H9 (cell line): Measurements from ENCODE around the gene FANCF. TPM values are rescaled to one million over a fixed set of nuclear protein-coding genes. Genes with fewer than 3 reads are reported as not detected.

ENCODE experiments used
- DNase-seq: peaks from one replicate; pipeline ENCODE4 v3.0.0-alpha.2; 2017
- H2AFZ ChIP-seq: one replicate; pipeline ENCODE4 v1.6.1; 2013; ENCODE audit warnings: mild to moderate bottlenecking, low read length, control low read depth, moderate library complexity
- H2AK5ac ChIP-seq: 2 replicates; pipeline ENCODE4 v1.6.1; 2013; ENCODE audit warnings: low read length, control low read depth, mixed read lengths; ENCODE audit not compliant: insufficient read length
- H2BK120ac ChIP-seq: one replicate; pipeline ENCODE4 v1.6.1; 2013; ENCODE audit warnings: low read depth, mild to moderate bottlenecking, low read length, control low read depth, inconsistent platforms; ENCODE audit not compliant: poor library complexity, severe bottlenecking
- H2BK12ac ChIP-seq: 2 replicates; pipeline ENCODE4 v1.6.1; 2013; ENCODE audit warnings: low read length, control low read depth, mixed read lengths, low read depth; ENCODE audit not compliant: insufficient read length
- H2BK15ac ChIP-seq: 2 replicates; pipeline ENCODE4 v1.6.1; 2013; ENCODE audit warnings: low read depth, low read length, control low read depth
- H2BK20ac ChIP-seq: one replicate; pipeline ENCODE4 v1.6.1; 2013; ENCODE audit warnings: low read depth, mild to moderate bottlenecking, low read length, control low read depth, inconsistent platforms; ENCODE audit not compliant: poor library complexity, severe bottlenecking
- H2BK5ac ChIP-seq: 2 replicates; pipeline ENCODE4 v1.6.1; 2013; ENCODE audit warnings: low read length, control low read depth, mixed read lengths; ENCODE audit not compliant: insufficient read length
- H3K14ac ChIP-seq: 2 replicates; pipeline ENCODE4 v1.6.1; 2013; ENCODE audit warnings: low read length, control low read depth; ENCODE audit not compliant: insufficient read depth
- H3K18ac ChIP-seq: 2 replicates; pipeline ENCODE4 v1.6.1; 2013; ENCODE audit warnings: low read depth, mild to moderate bottlenecking, mixed read lengths, low read length, control low read depth; ENCODE audit not compliant: insufficient read length
- H3K23ac ChIP-seq: 2 replicates; pipeline ENCODE4 v1.6.1; 2013; ENCODE audit warnings: low read length, control low read depth, mixed read lengths, low read depth; ENCODE audit not compliant: insufficient read length
- H3K23me2 ChIP-seq: 2 replicates; pipeline ENCODE4 v1.6.1; 2013; ENCODE audit warnings: low read depth, mild to moderate bottlenecking, mixed read lengths, low read length, control low read depth; ENCODE audit not compliant: insufficient read length, poor library complexity, severe bottlenecking
- H3K27ac ChIP-seq: 2 replicates; pipeline ENCODE4 v1.5.1; 2013; ENCODE audit warnings: low read length, control low read depth, mixed read lengths, low read depth; ENCODE audit not compliant: insufficient read length
- H3K27me3 ChIP-seq: 2 replicates; pipeline ENCODE4 v1.6.1; 2013; ENCODE audit warnings: low read length, control low read depth, inconsistent platforms; ENCODE audit not compliant: insufficient read depth
- H3K4ac ChIP-seq: 2 replicates; pipeline ENCODE4 v1.6.1; 2013; ENCODE audit warnings: low read depth, mild to moderate bottlenecking, control low read depth, inconsistent platforms, low read length, moderate library complexity
- H3K4me1 ChIP-seq: 2 replicates; pipeline ENCODE4 v1.6.1; 2013; ENCODE audit warnings: low read length, control low read depth, inconsistent platforms; ENCODE audit not compliant: insufficient read depth
- H3K4me2 ChIP-seq: 2 replicates; pipeline ENCODE4 v1.6.1; 2013; ENCODE audit warnings: low read length, control low read depth, mixed read lengths; ENCODE audit not compliant: insufficient read length, insufficient read depth
- H3K56ac ChIP-seq: 2 replicates; pipeline ENCODE4 v1.6.1; 2013; ENCODE audit warnings: low read depth, mild to moderate bottlenecking, mixed read lengths, low read length, control low read depth; ENCODE audit not compliant: insufficient read length
- H3K79me1 ChIP-seq: 2 replicates; pipeline ENCODE4 v1.6.1; 2013; ENCODE audit warnings: low read depth, mild to moderate bottlenecking, moderate library complexity, low read length, control low read depth, inconsistent platforms; ENCODE audit not compliant: insufficient read depth, poor library complexity, severe bottlenecking
- H3K79me2 ChIP-seq: 2 replicates; pipeline ENCODE4 v1.6.1; 2013; ENCODE audit warnings: low read length, control low read depth, inconsistent platforms; ENCODE audit not compliant: insufficient read depth
- H3K9ac ChIP-seq: 2 replicates; pipeline ENCODE4 v1.6.1; 2013; ENCODE audit warnings: low read length, control low read depth, mixed read lengths; ENCODE audit not compliant: insufficient read length; ENCODE audit errors: extremely low read depth
- H3K9me3 ChIP-seq: one replicate; pipeline ENCODE4 v1.6.1; 2013; ENCODE audit warnings: low read depth, low read length, inconsistent platforms; ENCODE audit not compliant: control insufficient read depth
- H3T11ph ChIP-seq: one replicate; pipeline ENCODE4 v1.6.1; 2013; ENCODE audit warnings: mild to moderate bottlenecking, low read length, control low read depth, inconsistent platforms
- H4K20me1 ChIP-seq: one replicate; pipeline ENCODE4 v1.6.1; 2013; ENCODE audit not compliant: control insufficient read depth, insufficient read length, insufficient read depth
- H4K5ac ChIP-seq: 2 replicates; pipeline ENCODE4 v1.6.1; 2013; ENCODE audit warnings: low read depth, mild to moderate bottlenecking, mixed read lengths, low read length, control low read depth; ENCODE audit not compliant: insufficient read length
- H4K8ac ChIP-seq: replicated peaks from 2 replicates; pipeline ENCODE4 v1.6.1; 2013; ENCODE audit warnings: low read length, control low read depth, mixed read lengths, low read depth; ENCODE audit not compliant: insufficient read length
- H4K91ac ChIP-seq: 2 replicates; pipeline ENCODE4 v1.6.1; 2013; ENCODE audit warnings: low read depth, mild to moderate bottlenecking, moderate library complexity, mixed read lengths, low read length, control low read depth; ENCODE audit not compliant: insufficient read length
- H3K27ac Mint-ChIP-seq, 3 experiments: 2 replicates in 2 of 3; 3 replicates in 1 of 3; pipeline ENCODE4 v1.8.0; 2020 to 2021; ENCODE audit warnings: mixed read lengths in 3 of 3, mild to moderate bottlenecking in 1 of 3, moderate library complexity in 1 of 3
- H3K27me3 Mint-ChIP-seq: 2 replicates; pipeline ENCODE4 v1.8.0; 2021; ENCODE audit warnings: low read depth, mild to moderate bottlenecking, moderate library complexity, mixed read lengths
- H3K36me3 Mint-ChIP-seq, 3 experiments: 2 replicates in 2 of 3; 3 replicates in 1 of 3; pipeline ENCODE4 v1.8.0; 2020 to 2021; ENCODE audit warnings: low read depth in 3 of 3, mixed read lengths in 3 of 3; ENCODE audit not compliant: insufficient read depth in 1 of 3
- H3K4me1 Mint-ChIP-seq, 2 experiments: 2 replicates each; pipeline ENCODE4 v1.8.0; 2020; ENCODE audit warnings: mixed read lengths in 2 of 2
- H3K4me3 Mint-ChIP-seq, 2 experiments: 2 replicates in 1 of 2; 3 replicates in 1 of 2; pipeline ENCODE4 v1.8.0; 2020 to 2021; ENCODE audit warnings: mild to moderate bottlenecking in 2 of 2, mixed read lengths in 2 of 2, moderate library complexity in 1 of 2
- H3K9me3 Mint-ChIP-seq, 2 experiments: 2 replicates in 1 of 2; 3 replicates in 1 of 2; pipeline ENCODE4 v1.8.0; 2020; ENCODE audit warnings: mild to moderate bottlenecking in 2 of 2, mixed read lengths in 2 of 2, moderate library complexity in 1 of 2
- WGBS: extraction: QIAGEN DNeasy Blood & Tissue Kit; methylation state at CpG from one replicate; pipeline ENCODE4 v1.1.7; 2013; ENCODE audit warnings: missing lambda C conversion rate, low lambda C conversion rate, mixed read lengths; ENCODE audit not compliant: insufficient read length; ENCODE audit errors: extremely low coverage; 5-methylcytosine and 5-hydroxymethylcytosine counted together
- total RNA-seq: library from RNA; stranded (reverse); gene quantifications from 2 replicates; pipeline ENCODE4 v1.2.1, GENCODE V29; 2021
- TF ChIP-seq, protein P1 (sequence below): fragments of 200-600 bp; sonication (generic); conservative IDR thresholded peaks from 3 replicates; pipeline ENCODE4 v1.8.0; 2021; ENCODE audit warnings: antibody characterized with exemption, mild to moderate bottlenecking

Gene FANCF
- total RNA-seq, 1 experiment from 2014 or later: 15.3 TPM

DNA sequence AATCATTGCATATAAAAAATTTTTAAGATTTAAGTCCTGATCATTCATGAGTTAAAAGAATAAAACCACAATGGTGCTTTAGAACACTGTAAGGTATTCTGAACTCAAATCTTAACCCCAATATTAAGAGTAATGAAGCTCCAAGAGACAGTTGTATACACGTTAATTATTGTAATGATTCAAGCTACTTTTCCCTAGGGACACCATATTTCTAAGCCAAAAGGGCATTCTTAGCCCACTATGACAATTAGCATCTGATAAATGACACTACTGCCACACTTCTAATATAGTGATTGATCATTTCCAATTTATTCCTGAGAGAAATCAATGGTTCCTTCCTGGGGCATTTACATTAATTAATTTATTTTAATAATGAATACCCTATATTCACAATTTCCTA is 21.7 kb downstream of the FANCF start:
- WGBS: no CpG with 5 or more reads among the region's 1 CpG
- Mint-ChIP-seq H3K4me3 (no peak overlapping the region), H3K9me3 (no peaks in the 10 kb centered on the region), H3K4me1 (no peaks in the 10 kb centered on the region), H3K36me3 (no peaks in the 10 kb centered on the region), H3K27me3 (no peaks in the 10 kb centered on the region), H3K27ac (no peak overlapping the region)
- no peak overlapping the region for H2AFZ ChIP-seq
- no peak overlapping the region for H2BK120ac ChIP-seq
- no peak overlapping the region for H3K14ac ChIP-seq
- H3K4ac ChIP-seq: no peak overlapping the region
- no peaks in the 10 kb centered on the region for H3K4me1 ChIP-seq
- H3K4me2 ChIP-seq: no peak overlapping the region
- H2BK5ac ChIP-seq: no peak overlapping the region
- DNase-seq: no peak
- no peak overlapping the region for H3K56ac ChIP-seq
- H3K79me2 ChIP-seq: no peaks in the 10 kb centered on the region
- no peaks in the 10 kb centered on the region for H3K27me3 ChIP-seq
- H3K9ac ChIP-seq: no peak overlapping the region
- H4K20me1 ChIP-seq: no peaks in the 10 kb centered on the region
- no peak overlapping the region for H4K91ac ChIP-seq
- H2BK20ac ChIP-seq: no peak overlapping the region
- no peak overlapping the region for H2BK12ac ChIP-seq
- no peak overlapping the region for H4K5ac ChIP-seq
- no peaks in the 10 kb centered on the region for H3K79me1 ChIP-seq
- H3K18ac ChIP-seq: no peak overlapping the region
- H2BK15ac ChIP-seq: no peak overlapping the region
- no peak overlapping the region for H2AK5ac ChIP-seq
- no peak overlapping the region for H4K8ac ChIP-seq
- no peaks in the 10 kb centered on the region for H3K23me2 ChIP-seq
- no peak overlapping the region for H3K23ac ChIP-seq
- no peak overlapping the region for H3T11ph ChIP-seq
- no peak overlapping the region for H3K27ac ChIP-seq
- TF ChIP-seq, protein P1, sequence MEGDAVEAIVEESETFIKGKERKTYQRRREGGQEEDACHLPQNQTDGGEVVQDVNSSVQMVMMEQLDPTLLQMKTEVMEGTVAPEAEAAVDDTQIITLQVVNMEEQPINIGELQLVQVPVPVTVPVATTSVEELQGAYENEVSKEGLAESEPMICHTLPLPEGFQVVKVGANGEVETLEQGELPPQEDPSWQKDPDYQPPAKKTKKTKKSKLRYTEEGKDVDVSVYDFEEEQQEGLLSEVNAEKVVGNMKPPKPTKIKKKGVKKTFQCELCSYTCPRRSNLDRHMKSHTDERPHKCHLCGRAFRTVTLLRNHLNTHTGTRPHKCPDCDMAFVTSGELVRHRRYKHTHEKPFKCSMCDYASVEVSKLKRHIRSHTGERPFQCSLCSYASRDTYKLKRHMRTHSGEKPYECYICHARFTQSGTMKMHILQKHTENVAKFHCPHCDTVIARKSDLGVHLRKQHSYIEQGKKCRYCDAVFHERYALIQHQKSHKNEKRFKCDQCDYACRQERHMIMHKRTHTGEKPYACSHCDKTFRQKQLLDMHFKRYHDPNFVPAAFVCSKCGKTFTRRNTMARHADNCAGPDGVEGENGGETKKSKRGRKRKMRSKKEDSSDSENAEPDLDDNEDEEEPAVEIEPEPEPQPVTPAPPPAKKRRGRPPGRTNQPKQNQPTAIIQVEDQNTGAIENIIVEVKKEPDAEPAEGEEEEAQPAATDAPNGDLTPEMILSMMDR: no peak
- no peaks in the 10 kb centered on the region for H3K9me3 ChIP-seq
